GM19239 (cell line): ENCODE results near the gene KIAA1143.
A peak's percentile ranks its signal among the peaks of the same experiment; 100 is the strongest.

Experiments
- DNase-seq: peaks from one replicate; pipeline ENCODE4 v3.0.0; 2011; ENCODE audit warnings: low spot score; ENCODE audit not compliant: insufficient read length
- FAIRE-seq: peaks from 2 replicates; lab custom pipeline; 2011; peaks lifted over from hg19 to GRCh38; lab: Jason Lieb, UNC

The KIAA1143 gene

GRCh38 chr3:44761424-44762169, at the start of gene KIAA1143, which contains the start of gene KIF15:
Gene KIAA1143 (minus strand): TSS chr3:44761619. CDS start chr3:44761602, 17 bp downstream.
Gene KIF15 (plus strand): TSS chr3:44761794. CDS start chr3:44761866, 72 bp downstream.
- FAIRE-seq (peak; percentile 91), DNase-seq (peak; percentile 60)

DNA sequence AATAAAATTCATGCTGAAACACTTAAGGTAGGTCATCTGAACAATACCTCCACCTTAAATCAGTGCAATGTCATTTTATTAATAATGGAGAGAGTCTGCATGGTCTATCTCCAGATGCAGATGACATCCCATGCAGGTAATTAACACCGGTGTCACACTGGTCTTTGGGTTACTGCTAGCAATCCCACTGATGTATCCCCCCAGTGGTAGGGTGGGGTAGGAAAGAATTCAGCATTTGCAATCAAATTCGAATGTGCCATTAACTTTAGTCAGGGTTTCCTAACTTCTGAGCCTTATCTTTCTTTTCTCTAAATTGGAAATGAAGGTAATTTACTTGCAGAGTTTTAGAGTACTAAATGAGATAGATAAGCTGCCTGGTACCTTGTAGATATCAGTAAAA, 44.5 kb upstream of the KIAA1143 start:
- no peak for DNase-seq
- FAIRE-seq: no peak

GRCh38 chr3:44803298-44803697, 41.9 kb upstream of the KIAA1143 start:
- peak; percentile 40 for FAIRE-seq
- DNase-seq: no peak

DNA sequence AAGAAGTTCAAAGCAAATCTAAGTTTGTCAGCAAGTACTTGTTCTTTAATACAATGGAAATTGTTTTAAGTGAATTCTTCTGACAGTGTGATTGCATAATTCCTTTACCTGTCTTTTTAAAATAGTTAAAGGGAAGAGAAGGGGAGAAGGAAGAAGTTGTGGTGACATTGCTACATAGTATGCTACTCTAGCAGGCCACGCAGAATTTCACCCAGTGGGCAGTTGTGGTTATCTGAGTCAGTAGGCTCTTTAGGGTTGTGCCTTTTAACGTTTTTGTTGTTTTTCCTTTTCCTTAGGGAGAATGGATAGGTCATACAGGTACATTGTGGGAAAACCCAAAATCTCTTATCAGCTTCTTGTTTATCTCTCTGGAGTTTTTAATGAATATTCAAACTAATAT, 40.6 kb upstream of the KIAA1143 start:
- FAIRE-seq: no peak
- no peak for DNase-seq

- DNase-seq: no peak
- FAIRE-seq: no peak
Measured at GRCh38 chr3:44795197-44795596, 33.8 kb upstream of the KIAA1143 start.

DNA sequence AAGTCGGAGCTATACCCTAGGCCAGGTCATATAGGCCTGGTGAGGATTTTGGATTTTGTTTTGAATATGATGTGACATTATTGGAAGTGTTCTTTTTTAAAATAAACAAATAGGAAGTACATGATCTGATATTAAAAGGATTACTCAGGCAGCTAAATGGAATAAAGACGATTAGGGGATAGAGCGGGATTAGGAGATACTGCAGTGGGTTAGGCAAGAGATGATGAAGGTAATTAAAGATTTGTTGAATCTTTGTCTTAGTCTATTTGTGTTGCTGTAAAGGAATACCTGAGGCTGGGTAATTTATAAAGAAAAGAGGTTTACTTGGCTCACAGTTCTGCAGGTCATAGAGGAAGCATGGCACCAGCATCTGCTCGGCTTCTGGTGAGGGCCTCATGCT, 21.5 kb upstream of the KIAA1143 start:
- no peak for DNase-seq
- no peak for FAIRE-seq

GRCh38 chr3:44772099-44772442, 10.7 kb upstream of the KIAA1143 start:
- DNase-seq (no peak), FAIRE-seq (no peak)

DNA sequence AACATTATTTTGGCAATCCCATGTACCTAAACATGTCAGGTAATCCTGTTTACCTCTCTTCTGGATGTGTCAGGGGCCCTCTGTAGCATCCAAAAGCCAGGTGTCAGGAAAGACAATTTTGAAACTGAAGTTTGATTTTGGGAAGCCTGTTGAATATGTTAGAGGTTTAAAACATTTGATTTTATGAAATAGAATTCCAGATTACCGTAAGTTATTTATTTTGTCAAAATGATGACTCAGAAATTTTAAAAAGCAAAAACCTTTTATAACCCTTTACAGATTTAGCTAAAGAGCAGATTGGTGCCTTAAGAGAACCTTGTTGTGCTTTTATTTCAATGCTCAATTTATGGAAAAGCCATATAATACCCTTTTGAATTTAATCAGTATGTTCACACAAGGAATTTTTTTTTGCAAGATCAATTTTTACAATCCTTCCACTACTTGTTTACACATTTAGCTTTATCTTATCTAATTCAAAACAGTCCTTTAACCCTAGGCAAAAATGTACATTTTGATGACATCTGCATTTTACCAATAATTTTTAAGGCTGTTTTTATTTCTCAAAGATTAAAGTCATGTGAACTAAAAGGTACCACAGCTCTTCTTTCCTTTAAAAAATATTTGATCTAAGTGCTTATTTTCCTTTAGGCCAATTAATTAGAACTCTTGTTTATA, 10.1 kb upstream of the KIAA1143 start:
- no peak for FAIRE-seq
- no peak for DNase-seq

DNA sequence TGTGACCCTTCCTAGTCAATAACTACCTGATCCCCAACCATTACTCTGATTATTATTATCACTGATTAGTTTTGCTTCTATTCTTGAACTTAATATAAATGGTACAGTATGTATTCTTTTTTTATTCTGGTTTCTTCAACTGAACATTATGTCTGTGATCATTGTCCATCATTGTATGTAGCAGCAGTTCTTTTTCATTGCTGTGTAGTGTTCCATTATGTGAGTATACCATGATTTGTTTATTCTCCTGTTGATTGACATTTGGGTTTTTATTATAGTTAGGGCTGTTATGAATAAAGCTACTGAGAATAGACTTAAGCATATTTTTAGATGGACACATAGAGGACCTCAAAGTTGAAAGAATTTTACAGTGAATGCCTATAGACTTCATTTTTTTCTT, 2.8 kb upstream of the KIAA1143 start:
- FAIRE-seq (no peak), DNase-seq (no peak)

- DNase-seq (no peak), FAIRE-seq (no peak)
Measured at GRCh38 chr3:44762690-44763089, 1.3 kb upstream of the KIAA1143 start.

DNA sequence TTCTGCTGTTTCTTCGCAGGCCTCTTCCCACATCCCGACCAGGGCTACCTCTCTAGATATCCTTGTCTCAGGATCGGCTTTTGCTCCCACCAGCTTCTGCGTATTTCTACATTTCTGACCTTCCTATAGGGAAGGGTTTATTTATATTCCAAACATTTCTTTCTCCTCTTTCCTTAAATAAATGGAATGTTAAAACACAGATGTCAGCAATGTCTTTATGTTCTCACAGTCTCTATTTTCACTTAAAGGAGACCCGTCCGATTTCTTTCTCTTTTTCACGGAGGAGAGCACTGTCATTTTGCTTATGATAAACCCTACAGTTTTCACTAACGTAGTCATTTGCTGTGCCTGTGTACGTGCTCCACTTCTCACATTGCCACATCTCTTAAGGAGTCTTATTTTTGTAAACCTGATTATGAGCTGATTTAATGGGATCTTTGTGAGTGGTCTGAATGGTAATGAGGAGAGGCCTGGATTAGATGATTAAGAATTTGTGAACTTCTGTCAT, 805 bp upstream of the KIAA1143 start:
- FAIRE-seq (no peak), DNase-seq (no peak)

GRCh38 chr3:44761101-44761423, 357 bp downstream of the KIAA1143 start:
- DNase-seq (no peak), FAIRE-seq (no peak)

DNA sequence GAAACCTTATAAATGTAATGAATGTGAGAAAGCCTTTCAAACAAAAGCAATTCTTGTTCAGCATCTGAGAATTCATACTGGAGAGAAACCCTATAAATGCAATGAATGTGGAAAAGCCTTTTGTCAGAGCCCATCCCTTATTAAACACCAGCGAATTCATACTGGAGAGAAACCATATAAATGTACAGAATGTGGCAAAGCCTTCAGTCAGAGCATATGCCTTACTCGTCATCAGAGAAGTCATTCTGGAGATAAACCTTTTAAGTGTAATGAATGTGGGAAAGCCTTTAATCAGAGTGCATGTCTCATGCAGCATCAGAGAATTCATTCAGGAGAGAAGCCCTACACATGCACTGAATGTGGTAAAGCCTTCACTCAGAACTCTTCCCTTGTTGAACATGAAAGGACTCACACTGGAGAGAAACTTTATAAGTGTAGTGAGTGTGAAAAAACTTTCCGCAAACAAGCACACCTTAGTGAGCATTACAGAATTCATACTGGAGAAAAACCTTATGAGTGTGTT, 26.7 kb downstream of the KIAA1143 start:
- FAIRE-seq (no peak), DNase-seq (no peak)

DNA sequence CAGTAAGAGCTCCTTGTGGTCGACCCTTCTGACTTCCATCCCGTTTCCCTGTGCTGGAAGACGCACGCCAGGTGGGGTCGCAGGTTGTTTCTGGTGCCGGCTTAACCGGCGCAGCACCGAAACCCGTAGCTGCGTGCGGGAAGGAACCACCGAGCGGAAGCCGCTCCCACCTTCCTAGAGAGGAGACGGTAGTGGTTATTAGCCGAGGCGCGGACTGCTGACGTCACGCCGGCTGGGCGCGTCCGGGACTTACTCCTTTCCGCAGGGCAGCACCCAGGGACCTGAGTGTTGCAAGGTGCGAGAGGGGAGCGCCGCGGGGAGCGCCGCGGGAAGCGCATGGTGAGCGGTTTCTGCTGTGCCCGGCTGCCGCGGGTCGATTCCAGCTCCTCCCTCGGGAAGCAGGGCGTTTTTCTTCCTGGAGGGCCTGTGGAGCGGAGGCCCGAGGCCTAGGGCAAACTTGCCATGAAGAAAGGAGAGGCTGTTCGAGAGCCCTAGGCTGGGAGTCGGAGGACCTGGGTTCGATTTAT, 32.0 kb downstream of the KIAA1143 start, which contains the start of gene ZNF501:
Gene ZNF501 (plus strand): TSS at position 252 of the 527 bp plus-strand sequence. CDS start 4,787 bp downstream, outside the sequence.
- peak; percentile 65 for DNase-seq
- peak; percentile 72 for FAIRE-seq

- no peak for FAIRE-seq
Measured at GRCh38 chr3:44722103-44722401, 39.4 kb downstream of the KIAA1143 start.

DNA sequence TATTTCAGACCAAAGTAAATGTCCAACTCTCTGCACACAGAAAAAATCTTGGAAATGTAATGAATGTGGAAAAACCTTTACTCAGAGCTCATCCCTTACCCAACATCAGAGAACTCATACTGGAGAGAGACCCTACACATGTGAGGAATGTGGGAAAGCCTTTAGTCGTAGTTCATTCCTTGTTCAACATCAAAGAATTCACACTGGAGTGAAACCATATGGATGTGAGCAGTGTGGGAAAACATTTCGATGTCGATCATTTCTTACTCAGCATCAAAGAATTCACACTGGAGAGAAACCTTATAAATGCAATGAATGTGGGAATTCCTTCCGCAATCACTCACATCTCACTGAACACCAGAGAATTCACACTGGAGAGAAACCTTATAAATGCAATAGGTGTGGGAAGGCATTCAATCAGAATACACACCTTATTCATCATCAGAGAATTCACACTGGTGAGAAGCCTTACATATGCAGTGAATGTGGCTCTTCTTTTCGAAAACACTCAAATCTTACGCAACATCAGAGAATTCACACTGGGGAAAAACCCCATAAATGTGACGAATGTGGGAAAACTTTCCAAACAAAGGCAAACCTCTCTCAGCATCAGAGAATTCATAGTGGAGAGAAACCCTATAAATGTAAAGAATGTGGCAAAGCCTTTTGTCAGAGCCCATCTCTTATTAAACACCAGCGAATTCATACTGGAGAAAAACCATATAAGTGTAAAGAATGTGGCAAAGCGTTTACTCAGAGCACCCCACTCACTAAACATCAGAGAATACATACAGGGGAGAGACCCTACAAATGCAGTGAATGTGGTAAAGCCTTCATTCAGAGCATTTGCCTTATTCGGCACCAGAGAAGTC, 40.0 kb downstream of the KIAA1143 start:
- no peak for DNase-seq
- FAIRE-seq: no peak

More at GRCh38 chr3:44722103-44722401, 39.4 kb downstream of the KIAA1143 start:
- DNase-seq: no peak

DNA sequence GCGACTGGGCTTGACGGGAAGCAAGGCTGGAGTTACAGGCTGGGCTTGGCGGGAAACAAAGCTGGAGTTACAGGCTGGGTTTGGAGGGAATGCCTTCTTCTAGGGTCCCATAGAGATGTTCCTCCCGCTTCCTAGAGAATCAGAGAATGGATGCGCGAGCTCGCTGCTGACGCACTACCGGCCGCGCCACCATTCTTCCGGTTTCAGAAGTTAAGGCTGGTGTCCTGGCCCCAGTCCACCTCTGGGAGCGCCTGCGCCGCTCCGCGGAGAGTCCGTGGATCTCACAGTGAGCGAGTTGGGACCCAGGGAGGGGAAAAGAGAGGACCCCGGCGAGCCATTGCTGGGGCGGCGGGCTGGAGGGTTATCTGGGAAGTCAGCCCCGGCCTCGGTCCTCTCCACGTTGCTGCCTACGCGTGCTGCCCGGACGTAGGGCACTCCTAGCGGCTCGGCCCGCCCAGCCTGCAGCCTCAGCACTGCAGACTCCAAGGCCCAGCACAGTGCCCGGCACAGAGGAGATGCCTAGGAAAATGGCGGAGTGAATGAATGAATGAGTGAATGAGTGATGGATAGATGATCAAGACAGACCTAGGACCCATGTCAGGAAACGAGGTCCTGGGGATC, 48.9 kb downstream of the KIAA1143 start, which contains the start of gene ZNF502:
Gene ZNF502 (plus strand): TSS at position 206 of the 621 bp plus-strand sequence. CDS start 7,602 bp downstream, outside the sequence.
- DNase-seq (no peak), FAIRE-seq (peak; percentile 18)
